ENCODE measurements around the gene PCDHGA7. TPM values are rescaled to one million over a fixed set of nuclear protein-coding genes. Genes with fewer than 3 reads are reported as not detected.
"Not testable (repeated sequence)": the region's sequence is repeated elsewhere in the genome, so short reads cannot be mapped to it uniquely, and the experiment has no call there.

Gene PCDHGA7
- total RNA-seq, 4 donors from 2014 or later: 0.35 to 2.5 (median 0.95) TPM

DNA sequence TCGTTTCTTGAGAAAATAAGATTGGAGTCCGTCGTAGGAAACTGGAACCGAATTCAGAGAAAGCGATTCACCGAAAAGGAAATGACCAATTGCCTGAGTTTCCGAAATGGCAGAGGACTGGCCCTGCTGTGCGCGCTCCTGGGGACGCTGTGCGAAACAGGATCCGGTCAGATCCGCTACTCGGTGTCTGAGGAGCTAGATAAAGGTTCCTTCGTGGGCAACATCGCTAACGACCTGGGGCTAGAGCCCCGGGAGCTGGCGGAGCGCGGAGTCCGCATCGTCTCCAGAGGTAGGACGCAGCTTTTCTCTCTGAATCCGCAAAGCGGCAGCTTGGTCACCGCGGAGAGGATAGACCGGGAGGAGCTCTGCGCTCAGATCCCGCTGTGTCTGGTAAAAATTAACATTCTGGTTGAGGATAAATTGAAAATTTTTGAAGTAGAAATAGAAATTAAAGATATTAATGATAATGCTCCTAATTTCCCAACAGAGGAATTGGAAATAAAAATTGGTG lies 38.5 kb upstream of the PCDHGA7 start:
- Histone ChIP-seq H3K4me1 (no peaks in the 10 kb centered on the region), H3K9me3 (peaks cover 0 to 47% (median 11%) of the 10 kb centered on the region in 4 donors), H3K4me3 (no peak overlapping the region), H3K27me3 (no peaks in the 10 kb centered on the region), H3K36me3 (no peaks in the 10 kb centered on the region), H3K27ac (no peak overlapping the region)
- TF ChIP-seq POLR2A (IDR thresholded peaks at IDR 0.05): no peak
- TF ChIP-seq, protein P1, sequence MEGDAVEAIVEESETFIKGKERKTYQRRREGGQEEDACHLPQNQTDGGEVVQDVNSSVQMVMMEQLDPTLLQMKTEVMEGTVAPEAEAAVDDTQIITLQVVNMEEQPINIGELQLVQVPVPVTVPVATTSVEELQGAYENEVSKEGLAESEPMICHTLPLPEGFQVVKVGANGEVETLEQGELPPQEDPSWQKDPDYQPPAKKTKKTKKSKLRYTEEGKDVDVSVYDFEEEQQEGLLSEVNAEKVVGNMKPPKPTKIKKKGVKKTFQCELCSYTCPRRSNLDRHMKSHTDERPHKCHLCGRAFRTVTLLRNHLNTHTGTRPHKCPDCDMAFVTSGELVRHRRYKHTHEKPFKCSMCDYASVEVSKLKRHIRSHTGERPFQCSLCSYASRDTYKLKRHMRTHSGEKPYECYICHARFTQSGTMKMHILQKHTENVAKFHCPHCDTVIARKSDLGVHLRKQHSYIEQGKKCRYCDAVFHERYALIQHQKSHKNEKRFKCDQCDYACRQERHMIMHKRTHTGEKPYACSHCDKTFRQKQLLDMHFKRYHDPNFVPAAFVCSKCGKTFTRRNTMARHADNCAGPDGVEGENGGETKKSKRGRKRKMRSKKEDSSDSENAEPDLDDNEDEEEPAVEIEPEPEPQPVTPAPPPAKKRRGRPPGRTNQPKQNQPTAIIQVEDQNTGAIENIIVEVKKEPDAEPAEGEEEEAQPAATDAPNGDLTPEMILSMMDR (IDR thresholded peaks at IDR 0.05): no peak
- no peak for DNase-seq

DNA sequence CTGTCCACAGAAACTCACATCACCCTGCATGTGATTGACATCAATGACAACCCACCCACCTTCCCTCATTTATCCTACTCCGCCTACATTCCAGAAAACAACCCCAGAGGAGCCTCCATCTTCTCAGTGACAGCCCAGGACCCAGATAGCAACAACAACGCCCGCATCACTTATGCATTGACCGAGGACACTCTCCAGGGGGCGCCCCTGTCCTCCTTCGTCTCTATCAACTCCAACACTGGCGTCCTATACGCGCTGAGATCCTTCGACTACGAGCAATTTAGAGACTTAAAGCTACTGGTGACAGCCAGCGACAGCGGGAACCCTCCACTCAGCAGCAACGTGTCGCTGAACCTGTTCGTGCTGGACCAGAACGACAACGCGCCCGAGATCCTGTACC lies 37.2 kb upstream of the PCDHGA7 start:
- no peaks in the 10 kb centered on the region for H3K36me3 ChIP-seq
- DNase-seq: no peak
- no peaks in the 10 kb centered on the region for H3K27me3 ChIP-seq
- H3K9me3 ChIP-seq: peaks cover 0 to 40% (median 8%) of the 10 kb centered on the region in 4 donors
- H3K4me1 ChIP-seq: no peaks in the 10 kb centered on the region
- no peak overlapping the region for H3K27ac ChIP-seq
- no peak overlapping the region for H3K4me3 ChIP-seq
- TF ChIP-seq, protein P1 (IDR thresholded peaks at IDR 0.05): no peak
- TF ChIP-seq POLR2A (IDR thresholded peaks at IDR 0.05): no peak

DNA sequence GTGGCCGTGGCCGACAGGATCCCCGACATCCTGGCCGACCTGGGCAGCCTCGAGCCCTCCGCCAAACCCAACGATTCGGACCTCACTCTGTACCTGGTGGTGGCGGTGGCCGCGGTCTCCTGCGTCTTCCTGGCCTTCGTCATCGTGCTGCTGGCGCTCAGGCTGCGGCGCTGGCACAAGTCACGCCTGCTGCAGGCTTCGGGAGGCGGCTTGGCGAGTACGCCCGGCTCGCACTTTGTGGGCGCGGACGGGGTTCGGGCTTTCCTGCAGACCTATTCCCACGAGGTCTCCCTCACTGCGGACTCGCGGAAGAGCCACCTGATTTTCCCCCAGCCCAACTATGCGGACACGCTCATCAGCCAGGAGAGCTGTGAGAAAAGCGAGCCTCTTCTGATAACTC lies 36.5 kb upstream of the PCDHGA7 start:
- H3K27ac ChIP-seq, H3K4me3 ChIP-seq, H3K4me1 ChIP-seq, DNase-seq, H3K27me3 ChIP-seq, H3K36me3 ChIP-seq: not testable (repeated sequence)
- peaks cover 0 to 41% (median 8%) of the 10 kb centered on the region in 4 donors for H3K9me3 ChIP-seq

DNA sequence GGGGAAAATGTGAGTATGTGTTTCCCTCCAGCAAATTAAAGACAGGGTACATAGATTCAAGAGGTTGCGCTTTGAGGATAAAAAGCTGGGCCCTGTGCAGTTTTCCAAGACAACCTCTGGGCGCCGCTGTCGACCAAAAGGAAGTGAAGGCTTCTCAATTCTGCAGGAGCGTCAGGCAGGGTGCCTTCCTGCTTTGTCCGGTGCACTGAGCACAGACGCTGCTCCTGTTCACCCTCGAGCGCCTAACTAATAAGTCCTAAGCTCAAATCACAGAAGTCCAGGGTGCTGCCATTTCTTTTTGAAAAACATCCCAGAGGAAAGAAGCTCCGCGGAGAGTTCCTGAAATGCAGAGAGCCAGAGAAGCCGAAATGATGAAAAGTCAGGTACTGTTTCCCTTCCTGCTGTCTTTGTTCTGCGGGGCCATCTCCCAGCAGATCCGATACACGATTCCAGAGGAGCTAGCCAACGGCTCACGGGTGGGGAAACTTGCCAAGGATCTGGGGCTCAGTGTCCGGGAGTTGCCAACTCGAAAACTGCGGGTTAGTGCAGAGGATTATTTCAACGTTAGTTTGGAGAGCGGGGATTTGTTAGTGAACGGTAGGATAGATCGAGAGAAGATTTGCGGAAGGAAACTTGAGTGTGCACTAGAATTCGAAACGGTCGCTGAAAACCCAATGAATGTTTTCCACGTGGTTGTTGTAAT lies 32.5 kb upstream of the PCDHGA7 start, which contains the start of gene PCDHGB1:
PCDHGB1 (plus strand) TSS at position 183 of the 703 bp plus-strand sequence; CDS start at position 345, 162 bp downstream.
- DNase-seq: no peak
- Histone ChIP-seq H3K4me1 (no peaks in the 10 kb centered on the region), H3K4me3 (peak within 1 kb of the TSS in 1 of 4 donors; percentile 10), H3K27ac (no peak within 1 kb of the TSS), H3K27me3 (no peaks in the 10 kb centered on the region), H3K9me3 (peaks cover 0 to 40% (median 6%) of the 10 kb centered on the region in 4 donors), H3K36me3 (no peaks in the 10 kb centered on the region)
- TF ChIP-seq, protein P1 (IDR thresholded peaks at IDR 0.05): peak in 3 of 6 experiments; percentile 6 to 13 (median 9)
- no peak for TF ChIP-seq POLR2A (IDR thresholded peaks at IDR 0.05)

DNA sequence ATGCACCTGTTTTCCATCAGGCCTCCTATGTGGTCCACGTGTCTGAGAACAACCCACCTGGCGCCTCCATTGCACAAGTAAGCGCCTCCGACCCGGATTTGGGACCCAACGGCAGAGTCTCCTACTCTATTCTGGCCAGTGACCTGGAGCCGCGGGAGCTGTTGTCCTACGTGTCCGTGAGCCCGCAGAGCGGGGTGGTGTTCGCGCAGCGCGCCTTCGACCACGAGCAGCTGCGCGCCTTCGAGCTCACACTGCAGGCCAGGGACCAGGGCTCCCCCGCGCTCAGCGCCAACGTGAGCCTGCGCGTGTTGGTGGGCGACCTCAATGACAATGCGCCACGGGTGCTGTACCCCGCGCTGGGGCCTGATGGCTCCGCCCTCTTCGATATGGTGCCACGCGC lies 31.0 kb upstream of the PCDHGA7 start:
- Histone ChIP-seq H3K4me1 (no peaks in the 10 kb centered on the region), H3K4me3 (no peak overlapping the region), H3K9me3 (peaks cover 0 to 38% (median 5%) of the 10 kb centered on the region in 4 donors), H3K27me3 (no peaks in the 10 kb centered on the region), H3K27ac (no peak overlapping the region), H3K36me3 (no peaks in the 10 kb centered on the region)
- no peak for DNase-seq
- no peak for TF ChIP-seq POLR2A (IDR thresholded peaks at IDR 0.05)
- TF ChIP-seq, protein P1 (IDR thresholded peaks at IDR 0.05): no peak

DNA sequence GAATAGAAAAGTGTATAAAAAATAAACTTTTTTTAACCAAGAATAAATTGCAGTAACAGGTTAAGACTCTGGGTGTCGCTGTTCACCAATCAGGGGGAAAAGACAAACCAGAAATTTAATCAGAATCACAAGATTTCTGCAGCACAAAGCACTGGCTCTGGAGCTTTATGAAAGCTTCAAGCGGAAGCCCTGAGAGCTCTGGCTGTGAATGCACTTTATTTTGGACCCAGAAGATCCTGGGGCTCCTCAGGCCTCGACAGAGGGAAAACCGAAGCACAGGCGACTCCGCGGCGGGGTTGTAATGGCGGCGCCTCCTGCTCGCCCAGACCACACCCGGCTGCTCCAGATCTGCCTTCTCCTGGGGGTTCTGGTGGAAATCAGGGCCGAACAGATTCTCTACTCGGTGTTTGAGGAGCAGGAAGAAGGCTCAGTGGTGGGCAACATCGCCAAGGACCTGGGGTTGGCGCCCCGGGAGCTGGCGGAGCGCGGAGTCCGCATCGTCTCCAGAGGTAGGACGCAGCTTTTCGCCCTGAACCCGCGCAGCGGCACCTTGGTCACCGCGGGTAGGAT lies 27.6 kb upstream of the PCDHGA7 start, which contains the start of gene PCDHGA4:
PCDHGA4 (plus strand) TSS at position 122 of the 570 bp plus-strand sequence; CDS start at position 209, 87 bp downstream.
- Histone ChIP-seq H3K27me3 (no peaks in the 10 kb centered on the region), H3K36me3 (no peaks in the 10 kb centered on the region), H3K4me3 (peak within 1 kb of the TSS in 2 of 4 donors; percentile 30 to 32), H3K9me3 (peaks cover 0 to 53% (median 7%) of the 10 kb centered on the region in 4 donors), H3K4me1 (no peaks in the 10 kb centered on the region), H3K27ac (no peak within 1 kb of the TSS)
- no peak for DNase-seq
- TF ChIP-seq, protein P1 (IDR thresholded peaks at IDR 0.05): peak in 4 of 6 experiments; percentile 3 to 25 (median 8)
- no peak for TF ChIP-seq POLR2A (IDR thresholded peaks at IDR 0.05)

All from Peyer's patch (tissue), 4 donors.